Endothelial cell of umbilical vein (primary cell): ENCODE data around the gene TMEM181. TPM values are rescaled to one million over a fixed set of nuclear protein-coding genes. Genes with fewer than 3 reads are reported as not detected.

ENCODE experiments used
- BruUV-seq: library from RNA; stranded (reverse); fragments of 400-500 nt; replicated peaks from 2 replicates; lab custom pipeline; 2021; lab: Mats Ljungman, UMichigan
- CTCF ChIA-PET: fragments of 300-600, 350-600 bp; sonication (Branson Sonifier 250); formaldehyde crosslinking; loops from one replicate; lab custom pipeline; 2021; ENCODE audit warnings: antibody characterized with exemption, inconsistent platforms; lab: Charles Lee
- POLR2A ChIA-PET: fragments of 300-600, 350-600 bp; sonication (Branson Sonifier 250); formaldehyde crosslinking; loops from one replicate; lab custom pipeline; 2021; ENCODE audit warnings: antibody characterized with exemption, inconsistent platforms; lab: Charles Lee
- DNase-seq: peaks from one replicate; pipeline ENCODE4 v3.0.0-alpha.2; 2011; ENCODE audit warnings: low read depth, low spot score
- FAIRE-seq: peaks from 2 replicates; lab custom pipeline; 2011; peaks lifted over from hg19 to GRCh38; lab: Jason Lieb, UNC
- H2AFZ ChIP-seq: 2 replicates; pipeline ENCODE4 v1.6.0; 2012; ENCODE audit warnings: low read depth, low read length, control low read depth, inconsistent platforms
- H3K27ac ChIP-seq: 2 replicates; pipeline ENCODE4 v1.5.1; 2011; ENCODE audit warnings: low read depth, mild to moderate bottlenecking, control low read depth, low read length, moderate library complexity; ENCODE audit not compliant: insufficient read depth
- H3K27me3 ChIP-seq, 2 experiments: 2 replicates each; pipeline versions ENCODE4 v1.6.0 to v1.6.1; 2011; ENCODE audit warnings: low read length in 2 of 2, mixed read lengths in 1 of 2; ENCODE audit not compliant: control insufficient read depth in 2 of 2, insufficient read depth in 2 of 2
- H3K36me3 ChIP-seq, 2 experiments: 2 replicates in 1 of 2; 3 replicates in 1 of 2; pipeline ENCODE4 v1.5.1; 2011; ENCODE audit warnings: low read length in 2 of 2, mild to moderate bottlenecking in 1 of 2, moderate library complexity in 1 of 2; ENCODE audit not compliant: control insufficient read depth in 2 of 2, insufficient read depth in 2 of 2; ENCODE audit errors: extremely low read depth in 1 of 2
- H3K4me1 ChIP-seq: 3 replicates; pipeline ENCODE4 v1.5.1; 2011; ENCODE audit warnings: mild to moderate bottlenecking, low read length; ENCODE audit not compliant: control insufficient read depth, insufficient read depth; ENCODE audit errors: extremely low read depth
- H3K4me2 ChIP-seq: 2 replicates; pipeline ENCODE4 v1.6.1; 2011; ENCODE audit warnings: low read length, control low read depth, mixed read lengths; ENCODE audit not compliant: insufficient read depth
- H3K4me3 ChIP-seq, 3 experiments: fragments of 200-600 bp in 1 of 3; sonication (generic), shearing (Covaris generic) in 1 of 3; replicated peaks in 1 of 3; 2 replicates each; pipeline ENCODE4 v1.5.1; 2011 to 2016; ENCODE audit warnings: control low read depth in 3 of 3, low read length in 3 of 3, mild to moderate bottlenecking in 2 of 3, inconsistent platforms in 1 of 3, low read depth in 1 of 3, moderate library complexity in 1 of 3; ENCODE audit not compliant: insufficient read depth in 1 of 3
- H3K79me2 ChIP-seq: 2 replicates; pipeline ENCODE4 v1.6.0; 2012; ENCODE audit warnings: low read length, inconsistent platforms; ENCODE audit not compliant: control insufficient read depth, insufficient read depth
- H3K9ac ChIP-seq: replicated peaks from 2 replicates; pipeline ENCODE3; 2011; ENCODE audit warnings: low read length, control low read depth; ENCODE audit not compliant: insufficient read depth; ENCODE audit errors: extremely low read depth
- H3K9me1 ChIP-seq: replicated peaks from 3 replicates; pipeline ENCODE4 v1.6.0; 2011; ENCODE audit warnings: mild to moderate bottlenecking, low read length; ENCODE audit not compliant: control insufficient read depth, insufficient read depth; ENCODE audit errors: extremely low read depth
- H3K9me3 ChIP-seq: replicated peaks from 2 replicates; pipeline ENCODE4 v1.5.1; 2012; ENCODE audit warnings: low read length, inconsistent platforms; ENCODE audit not compliant: control insufficient read depth, insufficient read depth
- H4K20me1 ChIP-seq: replicated peaks from 2 replicates; pipeline ENCODE3; 2011; ENCODE audit warnings: mild to moderate bottlenecking, low read length; ENCODE audit not compliant: control insufficient read depth, insufficient read depth; ENCODE audit errors: extremely low read depth
- EZH2 ChIP-seq: IDR thresholded peaks from 2 replicates; pipeline ENCODE4 v1.6.1; 2012; ENCODE audit warnings: borderline replicate concordance, low read depth, mild to moderate bottlenecking, moderate library complexity, low read length, inconsistent platforms; ENCODE audit not compliant: severe bottlenecking
- FOS ChIP-seq: IDR thresholded peaks from 2 replicates; pipeline ENCODE4 v1.6.1; 2011; ENCODE audit warnings: mild to moderate bottlenecking, low read length, moderate library complexity, borderline replicate concordance; ENCODE audit not compliant: insufficient read depth
- GATA2 ChIP-seq: IDR thresholded peaks from 2 replicates; pipeline ENCODE4 v1.7.0; 2011; ENCODE audit warnings: low read depth, mild to moderate bottlenecking, moderate library complexity, mixed read lengths, low read length; ENCODE audit not compliant: insufficient read length, insufficient read depth
- JUN ChIP-seq: IDR thresholded peaks from 2 replicates; pipeline ENCODE4 v1.6.1; 2011; ENCODE audit warnings: borderline replicate concordance, low read depth; ENCODE audit not compliant: insufficient read length, insufficient read depth
- MAX ChIP-seq: IDR thresholded peaks from 2 replicates; pipeline ENCODE4 v1.6.1; 2011; ENCODE audit not compliant: insufficient read depth, insufficient read length
- MYC ChIP-seq: IDR thresholded peaks from one replicate; pipeline ENCODE4 v1.6.1; 2011; ENCODE audit warnings: mild to moderate bottlenecking, low read depth, low read length
- POLR2A ChIP-seq: IDR thresholded peaks from 2 replicates; pipeline ENCODE4 v1.6.1; 2012; ENCODE audit warnings: low read depth, mild to moderate bottlenecking, control low read depth, low read length
- POLR2AphosphoS5 ChIP-seq: IDR thresholded peaks from 2 replicates; pipeline ENCODE4 v1.6.1; 2012; ENCODE audit warnings: low read depth, mild to moderate bottlenecking, control low read depth, low read length, moderate library complexity; ENCODE audit not compliant: insufficient read depth
- dilution Hi-C: fragments of 300-500 bp; cut with MboI; formaldehyde crosslinking; loops from one replicate; pipeline ENCODE4 v1.15.0; 2019; ENCODE audit warnings: low sequenced_read_pairs; ENCODE audit not compliant: extremely low pct_ligation_motif_present
- intact Hi-C: fragments of 100-400 bp; cut with micrococcal nuclease; formaldehyde crosslinking; loops from one replicate; pipeline ENCODE4 v1.10.0; 2022
- polyA plus RNA-seq, 4 experiments: library from polyadenylated mRNA; depleted of rRNA in 3 of 4; stranded (reverse) in 3 of 4; unstranded in 1 of 4; fragments of >200 nt; gene quantifications; 2 replicates each; pipeline versions ENCODE4 v1.2.1 to v1.2.3, GENCODE V29; 2011 to 2012; ENCODE audit warnings: missing spikeins in 1 of 4
- total RNA-seq: library from RNA; stranded (reverse); gene quantifications from 2 replicates; pipeline ENCODE4 v1.2.3, GENCODE V29; 2021
- TF ChIP-seq, protein P1 (sequence below), 2 donors: IDR thresholded peaks; 1 replicate in 1 of 2; 2 replicates in 1 of 2; pipeline ENCODE4 v1.5.1; 2011; ENCODE audit warnings: low read length in 2 of 2, mild to moderate bottlenecking in 2 of 2, moderate library complexity in 2 of 2, control low read depth in 1 of 2, inconsistent platforms in 1 of 2, low read depth in 1 of 2; ENCODE audit not compliant: insufficient read depth in 1 of 2; ENCODE audit errors: extremely low read depth in 1 of 2

TMEM181 gene
- total and polyA plus RNA-seq, 2 donors (not counting 3 experiments of a cell fraction or from before 2014, with no cell fraction given): 21.7 to 33.5 TPM

- Histone ChIP-seq H3K9ac (no peak overlapping the region), H3K4me3 (no peak overlapping the region), H3K9me1 (no peaks in the 10 kb centered on the region), H3K4me1 (no peaks in the 10 kb centered on the region), H3K27me3 (no peaks in the 10 kb centered on the region), H3K36me3 (peaks cover 11 to 38% of the 10 kb centered on the region in 2 experiments), H3K27ac (no peak overlapping the region), H4K20me1 (no peaks in the 10 kb centered on the region), H2AFZ (no peak overlapping the region), H3K4me2 (no peak overlapping the region), H3K9me3 (no peaks in the 10 kb centered on the region), H3K79me2 (no peaks in the 10 kb centered on the region)
- no peak for FAIRE-seq
- dilution Hi-C loops (no loop called here), intact Hi-C loops (no loop called here)
- no TSS peak for BruUV-seq
- POLR2A ChIA-PET: no interaction called here
- CTCF ChIA-PET: interaction anchor here (2.1 to 6.5 kb wide), 2 partner anchors 388 to 393 kb away, joined by 12 to 154 read pairs; no protein-coding TSS in a partner anchor
- TF ChIP-seq FOS (no peak), EZH2 (no peak), GATA2 (no peak), JUN (no peak), POLR2A (no peak), MAX (no peak), MYC (no peak), POLR2AphosphoS5 (no peak)
- TF ChIP-seq, protein P1, sequence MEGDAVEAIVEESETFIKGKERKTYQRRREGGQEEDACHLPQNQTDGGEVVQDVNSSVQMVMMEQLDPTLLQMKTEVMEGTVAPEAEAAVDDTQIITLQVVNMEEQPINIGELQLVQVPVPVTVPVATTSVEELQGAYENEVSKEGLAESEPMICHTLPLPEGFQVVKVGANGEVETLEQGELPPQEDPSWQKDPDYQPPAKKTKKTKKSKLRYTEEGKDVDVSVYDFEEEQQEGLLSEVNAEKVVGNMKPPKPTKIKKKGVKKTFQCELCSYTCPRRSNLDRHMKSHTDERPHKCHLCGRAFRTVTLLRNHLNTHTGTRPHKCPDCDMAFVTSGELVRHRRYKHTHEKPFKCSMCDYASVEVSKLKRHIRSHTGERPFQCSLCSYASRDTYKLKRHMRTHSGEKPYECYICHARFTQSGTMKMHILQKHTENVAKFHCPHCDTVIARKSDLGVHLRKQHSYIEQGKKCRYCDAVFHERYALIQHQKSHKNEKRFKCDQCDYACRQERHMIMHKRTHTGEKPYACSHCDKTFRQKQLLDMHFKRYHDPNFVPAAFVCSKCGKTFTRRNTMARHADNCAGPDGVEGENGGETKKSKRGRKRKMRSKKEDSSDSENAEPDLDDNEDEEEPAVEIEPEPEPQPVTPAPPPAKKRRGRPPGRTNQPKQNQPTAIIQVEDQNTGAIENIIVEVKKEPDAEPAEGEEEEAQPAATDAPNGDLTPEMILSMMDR (IDR thresholded peaks at IDR 0.05; ENCODE audit: extremely low read depth in 1 of 2, insufficient read depth in 1 of 2, low read depth in 1 of 2, low read length in 2 of 2): no peak
- DNase-seq: no peak
Observed at GRCh38 chr6:158607411-158608170, 47.7 kb downstream of the TMEM181 start.
